WTC11 (cell line): ENCODE results near the gene ZNF628. TPM values are rescaled to one million over a fixed set of nuclear protein-coding genes. Genes with fewer than 3 reads are reported as not detected.

Experiments
- ATAC-seq: fragments of 200-7000 bp; cut with Tn5 transposase; 2 replicates; pipeline ENCODE4 v1.10.0; 2021; ENCODE audit warnings: mild to moderate bottlenecking, moderate library complexity
- CTCF ChIA-PET: fragments of 300-600 bp; sonication (Branson Sonifier 250); formaldehyde crosslinking; loops from one replicate; lab custom pipeline; 2021; ENCODE audit warnings: antibody characterized with exemption; lab: Charles Lee
- POLR2A ChIA-PET: fragments of 350-600 bp; sonication (Branson Sonifier 250); formaldehyde crosslinking; loops from one replicate; lab custom pipeline; 2021; ENCODE audit warnings: antibody characterized with exemption; lab: Charles Lee
- DNase-seq: peaks from one replicate; pipeline ENCODE4 v3.0.0; 2021; ENCODE audit warnings: low spot score
- H3K27ac Mint-ChIP-seq: 2 replicates; pipeline ENCODE4 v1.8.0; 2021; ENCODE audit warnings: mixed read lengths
- H3K27me3 Mint-ChIP-seq: 2 replicates; pipeline ENCODE4 v1.8.0; 2021; ENCODE audit warnings: low read depth, mild to moderate bottlenecking, moderate library complexity, mixed read lengths
- H3K36me3 Mint-ChIP-seq: 2 replicates; pipeline ENCODE4 v1.8.0; 2021; ENCODE audit warnings: mixed read lengths
- H3K4me1 Mint-ChIP-seq: 2 replicates; pipeline ENCODE4 v1.8.0; 2022; ENCODE audit warnings: mixed read lengths
- H3K4me3 Mint-ChIP-seq: 2 replicates; pipeline ENCODE4 v1.8.0; 2021; ENCODE audit warnings: mild to moderate bottlenecking, moderate library complexity, mixed read lengths
- H3K9me3 Mint-ChIP-seq: 2 replicates; pipeline ENCODE4 v1.8.0; 2021; ENCODE audit warnings: mixed read lengths
- EMX1 ChIP-seq: fragments of 250-450 bp; sonication (Bioruptor Pico); IDR thresholded peaks from 2 replicates; pipeline ENCODE4 v1.8.0; 2021; ENCODE audit warnings: mild to moderate bottlenecking
- ESRRA ChIP-seq: sonication (generic); formaldehyde crosslinking; IDR thresholded peaks from 2 replicates; pipeline ENCODE4 v1.8.1; 2022; ENCODE audit warnings: mild to moderate bottlenecking, missing genetic modification reagents, borderline replicate concordance
- FOXJ3 ChIP-seq: sonication (generic); formaldehyde crosslinking; IDR thresholded peaks from 2 replicates; pipeline ENCODE4 v1.9.0; 2021; ENCODE audit warnings: missing genetic modification reagents, mild to moderate bottlenecking, borderline replicate concordance
- IRF2 ChIP-seq: sonication (generic); formaldehyde crosslinking; IDR thresholded peaks from 2 replicates; pipeline ENCODE4 v1.8.0; 2022; ENCODE audit warnings: low read depth, missing genetic modification reagents, borderline replicate concordance
- JAZF1 ChIP-seq: fragments of 250-450 bp; sonication (Bioruptor Pico); IDR thresholded peaks from 2 replicates; pipeline ENCODE4 v1.9.0; 2021; ENCODE audit warnings: moderate library complexity, mild to moderate bottlenecking, inconsistent platforms
- JUN ChIP-seq: sonication (generic); formaldehyde crosslinking; IDR thresholded peaks from 2 replicates; pipeline ENCODE4 v1.8.0; 2023; ENCODE audit warnings: mild to moderate bottlenecking, missing genetic modification reagents
- NFE2L1 ChIP-seq: sonication (generic); formaldehyde crosslinking; IDR thresholded peaks from 2 replicates; pipeline ENCODE4 v1.8.1; 2023; ENCODE audit warnings: missing genetic modification reagents
- NR2C2 ChIP-seq: sonication (generic); formaldehyde crosslinking; IDR thresholded peaks from 2 replicates; pipeline ENCODE4 v1.8.0; 2022; ENCODE audit warnings: mild to moderate bottlenecking, missing genetic modification reagents
- OVOL2 ChIP-seq: fragments of 250-450 bp; sonication (Bioruptor Pico); IDR thresholded peaks from 2 replicates; pipeline ENCODE4 v1.9.0; 2021; ENCODE audit warnings: mild to moderate bottlenecking, borderline replicate concordance
- SOX15 ChIP-seq: fragments of 250-450 bp; sonication (Bioruptor Pico); IDR thresholded peaks from 2 replicates; pipeline ENCODE4 v1.9.0; 2021; ENCODE audit warnings: mild to moderate bottlenecking
- ZNF121 ChIP-seq: sonication (generic); formaldehyde crosslinking; IDR thresholded peaks from 2 replicates; pipeline ENCODE4 v1.8.0; 2023; ENCODE audit warnings: missing genetic modification reagents
- ZNF138 ChIP-seq: sonication (generic); formaldehyde crosslinking; conservative IDR thresholded peaks from 2 replicates; pipeline ENCODE4 v1.8.1; 2022; ENCODE audit warnings: mild to moderate bottlenecking, moderate library complexity, missing genetic modification reagents
- ZNF219 ChIP-seq: sonication (generic); formaldehyde crosslinking; IDR thresholded peaks from 2 replicates; pipeline ENCODE4 v1.8.0; 2023; ENCODE audit warnings: missing genetic modification reagents, mild to moderate bottlenecking, borderline replicate concordance
- total RNA-seq: library from RNA; stranded (reverse); gene quantifications from 3 replicates; pipeline ENCODE4 v1.2.3, GENCODE V29; 2021
- TF ChIP-seq, protein P1 (sequence below): fragments of 250-450 bp; sonication (Bioruptor Pico); IDR thresholded peaks from 2 replicates; pipeline ENCODE4 v2.1.2; 2022; ENCODE audit warnings: mild to moderate bottlenecking, moderate library complexity
- TF ChIP-seq, protein P2 (sequence below): fragments of 200-600 bp; IDR thresholded peaks from 2 replicates; pipeline ENCODE4 v1.8.0; 2022; ENCODE audit warnings: antibody characterized with exemption
- TF ChIP-seq, protein P3 (sequence below): sonication (generic); formaldehyde crosslinking; IDR thresholded peaks from 2 replicates; pipeline ENCODE4 v1.8.1; 2023; ENCODE audit warnings: mild to moderate bottlenecking, missing genetic modification reagents, borderline replicate concordance
- TF ChIP-seq, protein P4 (sequence below): sonication (generic); formaldehyde crosslinking; IDR thresholded peaks from 2 replicates; pipeline ENCODE4 v1.8.1; 2022; ENCODE audit warnings: mild to moderate bottlenecking, missing genetic modification reagents, moderate library complexity, borderline replicate concordance
- TF ChIP-seq, protein P5 (sequence below): fragments of 250-450 bp; sonication (Bioruptor Pico); IDR thresholded peaks from 2 replicates; pipeline ENCODE4 v1.9.0; 2021; ENCODE audit warnings: mild to moderate bottlenecking
- TF ChIP-seq, protein P6 (sequence below): sonication (generic); formaldehyde crosslinking; IDR thresholded peaks from 2 replicates; pipeline ENCODE4 v1.8.0; 2023; ENCODE audit warnings: missing genetic modification reagents
- TF ChIP-seq, protein P7 (sequence below): fragments of 250-450 bp; sonication (Bioruptor Pico); IDR thresholded peaks from 2 replicates; pipeline ENCODE4 v1.9.0; 2021; ENCODE audit warnings: mild to moderate bottlenecking

Gene ZNF628
- total RNA-seq, 1 experiment from 2014 or later: 23.6 TPM

DNA sequence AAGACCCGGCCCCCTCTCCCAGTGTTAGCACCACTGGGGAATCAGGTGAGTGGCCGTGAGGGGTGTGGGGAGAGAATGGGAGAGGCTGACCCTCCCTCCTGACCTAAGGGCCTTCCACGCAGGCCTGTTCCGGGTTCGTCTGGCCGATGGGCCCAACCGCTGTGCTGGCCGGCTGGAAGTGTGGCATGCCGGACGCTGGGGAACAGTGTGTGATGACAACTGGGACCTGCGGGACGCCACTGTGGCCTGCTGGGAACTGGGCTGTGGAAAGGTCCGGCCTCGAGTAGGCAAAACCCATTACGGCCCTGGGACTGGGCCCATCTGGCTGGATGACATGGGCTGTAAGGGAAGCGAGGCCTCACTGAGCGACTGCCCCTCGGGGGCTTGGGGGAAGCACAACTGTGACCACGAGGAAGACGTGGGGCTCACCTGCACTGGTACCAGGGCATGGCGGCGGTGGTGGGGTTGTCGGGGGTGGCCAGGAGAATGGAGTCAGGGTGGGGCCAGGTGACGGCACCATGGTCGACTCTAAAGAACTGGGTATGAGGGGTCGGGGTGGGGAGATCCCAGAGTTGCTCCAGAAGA, 24.0 kb downstream of the ZNF628 start:
- no peak for ATAC-seq
- H3K9me3 Mint-ChIP-seq: peaks cover 19% of the 10 kb centered on the region
- DNase-seq: no peak
- TF ChIP-seq ZNF121 (CRISPR knock-in tag): no peak
- TF ChIP-seq FOXJ3: no peak
- TF ChIP-seq EMX1: no peak
- TF ChIP-seq, protein P1, sequence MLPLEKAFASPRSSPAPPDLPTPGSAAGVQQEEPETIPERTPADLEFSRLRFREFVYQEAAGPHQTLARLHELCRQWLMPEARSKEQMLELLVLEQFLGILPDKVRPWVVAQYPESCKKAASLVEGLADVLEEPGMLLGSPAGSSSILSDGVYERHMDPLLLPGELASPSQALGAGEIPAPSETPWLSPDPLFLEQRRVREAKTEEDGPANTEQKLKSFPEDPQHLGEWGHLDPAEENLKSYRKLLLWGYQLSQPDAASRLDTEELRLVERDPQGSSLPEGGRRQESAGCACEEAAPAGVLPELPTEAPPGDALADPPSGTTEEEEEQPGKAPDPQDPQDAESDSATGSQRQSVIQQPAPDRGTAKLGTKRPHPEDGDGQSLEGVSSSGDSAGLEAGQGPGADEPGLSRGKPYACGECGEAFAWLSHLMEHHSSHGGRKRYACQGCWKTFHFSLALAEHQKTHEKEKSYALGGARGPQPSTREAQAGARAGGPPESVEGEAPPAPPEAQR (CRISPR knock-in tag): no peak
- TF ChIP-seq SOX15 (CRISPR knock-in tag): no peak
- no peak for TF ChIP-seq ZNF138 (CRISPR knock-in tag)
- no peak for TF ChIP-seq JAZF1 (CRISPR knock-in tag)
- TF ChIP-seq IRF2 (CRISPR knock-in tag): no peak
- TF ChIP-seq, protein P2, sequence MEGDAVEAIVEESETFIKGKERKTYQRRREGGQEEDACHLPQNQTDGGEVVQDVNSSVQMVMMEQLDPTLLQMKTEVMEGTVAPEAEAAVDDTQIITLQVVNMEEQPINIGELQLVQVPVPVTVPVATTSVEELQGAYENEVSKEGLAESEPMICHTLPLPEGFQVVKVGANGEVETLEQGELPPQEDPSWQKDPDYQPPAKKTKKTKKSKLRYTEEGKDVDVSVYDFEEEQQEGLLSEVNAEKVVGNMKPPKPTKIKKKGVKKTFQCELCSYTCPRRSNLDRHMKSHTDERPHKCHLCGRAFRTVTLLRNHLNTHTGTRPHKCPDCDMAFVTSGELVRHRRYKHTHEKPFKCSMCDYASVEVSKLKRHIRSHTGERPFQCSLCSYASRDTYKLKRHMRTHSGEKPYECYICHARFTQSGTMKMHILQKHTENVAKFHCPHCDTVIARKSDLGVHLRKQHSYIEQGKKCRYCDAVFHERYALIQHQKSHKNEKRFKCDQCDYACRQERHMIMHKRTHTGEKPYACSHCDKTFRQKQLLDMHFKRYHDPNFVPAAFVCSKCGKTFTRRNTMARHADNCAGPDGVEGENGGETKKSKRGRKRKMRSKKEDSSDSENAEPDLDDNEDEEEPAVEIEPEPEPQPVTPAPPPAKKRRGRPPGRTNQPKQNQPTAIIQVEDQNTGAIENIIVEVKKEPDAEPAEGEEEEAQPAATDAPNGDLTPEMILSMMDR: no peak
- TF ChIP-seq OVOL2 (CRISPR knock-in tag): no peak
- TF ChIP-seq, protein P3, sequence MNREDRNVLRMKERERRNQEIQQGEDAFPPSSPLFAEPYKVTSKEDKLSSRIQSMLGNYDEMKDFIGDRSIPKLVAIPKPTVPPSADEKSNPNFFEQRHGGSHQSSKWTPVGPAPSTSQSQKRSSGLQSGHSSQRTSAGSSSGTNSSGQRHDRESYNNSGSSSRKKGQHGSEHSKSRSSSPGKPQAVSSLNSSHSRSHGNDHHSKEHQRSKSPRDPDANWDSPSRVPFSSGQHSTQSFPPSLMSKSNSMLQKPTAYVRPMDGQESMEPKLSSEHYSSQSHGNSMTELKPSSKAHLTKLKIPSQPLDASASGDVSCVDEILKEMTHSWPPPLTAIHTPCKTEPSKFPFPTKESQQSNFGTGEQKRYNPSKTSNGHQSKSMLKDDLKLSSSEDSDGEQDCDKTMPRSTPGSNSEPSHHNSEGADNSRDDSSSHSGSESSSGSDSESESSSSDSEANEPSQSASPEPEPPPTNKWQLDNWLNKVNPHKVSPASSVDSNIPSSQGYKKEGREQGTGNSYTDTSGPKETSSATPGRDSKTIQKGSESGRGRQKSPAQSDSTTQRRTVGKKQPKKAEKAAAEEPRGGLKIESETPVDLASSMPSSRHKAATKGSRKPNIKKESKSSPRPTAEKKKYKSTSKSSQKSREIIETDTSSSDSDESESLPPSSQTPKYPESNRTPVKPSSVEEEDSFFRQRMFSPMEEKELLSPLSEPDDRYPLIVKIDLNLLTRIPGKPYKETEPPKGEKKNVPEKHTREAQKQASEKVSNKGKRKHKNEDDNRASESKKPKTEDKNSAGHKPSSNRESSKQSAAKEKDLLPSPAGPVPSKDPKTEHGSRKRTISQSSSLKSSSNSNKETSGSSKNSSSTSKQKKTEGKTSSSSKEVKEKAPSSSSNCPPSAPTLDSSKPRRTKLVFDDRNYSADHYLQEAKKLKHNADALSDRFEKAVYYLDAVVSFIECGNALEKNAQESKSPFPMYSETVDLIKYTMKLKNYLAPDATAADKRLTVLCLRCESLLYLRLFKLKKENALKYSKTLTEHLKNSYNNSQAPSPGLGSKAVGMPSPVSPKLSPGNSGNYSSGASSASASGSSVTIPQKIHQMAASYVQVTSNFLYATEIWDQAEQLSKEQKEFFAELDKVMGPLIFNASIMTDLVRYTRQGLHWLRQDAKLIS (CRISPR knock-in tag): no peak
- TF ChIP-seq, protein P4, sequence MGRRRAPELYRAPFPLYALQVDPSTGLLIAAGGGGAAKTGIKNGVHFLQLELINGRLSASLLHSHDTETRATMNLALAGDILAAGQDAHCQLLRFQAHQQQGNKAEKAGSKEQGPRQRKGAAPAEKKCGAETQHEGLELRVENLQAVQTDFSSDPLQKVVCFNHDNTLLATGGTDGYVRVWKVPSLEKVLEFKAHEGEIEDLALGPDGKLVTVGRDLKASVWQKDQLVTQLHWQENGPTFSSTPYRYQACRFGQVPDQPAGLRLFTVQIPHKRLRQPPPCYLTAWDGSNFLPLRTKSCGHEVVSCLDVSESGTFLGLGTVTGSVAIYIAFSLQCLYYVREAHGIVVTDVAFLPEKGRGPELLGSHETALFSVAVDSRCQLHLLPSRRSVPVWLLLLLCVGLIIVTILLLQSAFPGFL (CRISPR knock-in tag): no peak
- TF ChIP-seq, protein P5, sequence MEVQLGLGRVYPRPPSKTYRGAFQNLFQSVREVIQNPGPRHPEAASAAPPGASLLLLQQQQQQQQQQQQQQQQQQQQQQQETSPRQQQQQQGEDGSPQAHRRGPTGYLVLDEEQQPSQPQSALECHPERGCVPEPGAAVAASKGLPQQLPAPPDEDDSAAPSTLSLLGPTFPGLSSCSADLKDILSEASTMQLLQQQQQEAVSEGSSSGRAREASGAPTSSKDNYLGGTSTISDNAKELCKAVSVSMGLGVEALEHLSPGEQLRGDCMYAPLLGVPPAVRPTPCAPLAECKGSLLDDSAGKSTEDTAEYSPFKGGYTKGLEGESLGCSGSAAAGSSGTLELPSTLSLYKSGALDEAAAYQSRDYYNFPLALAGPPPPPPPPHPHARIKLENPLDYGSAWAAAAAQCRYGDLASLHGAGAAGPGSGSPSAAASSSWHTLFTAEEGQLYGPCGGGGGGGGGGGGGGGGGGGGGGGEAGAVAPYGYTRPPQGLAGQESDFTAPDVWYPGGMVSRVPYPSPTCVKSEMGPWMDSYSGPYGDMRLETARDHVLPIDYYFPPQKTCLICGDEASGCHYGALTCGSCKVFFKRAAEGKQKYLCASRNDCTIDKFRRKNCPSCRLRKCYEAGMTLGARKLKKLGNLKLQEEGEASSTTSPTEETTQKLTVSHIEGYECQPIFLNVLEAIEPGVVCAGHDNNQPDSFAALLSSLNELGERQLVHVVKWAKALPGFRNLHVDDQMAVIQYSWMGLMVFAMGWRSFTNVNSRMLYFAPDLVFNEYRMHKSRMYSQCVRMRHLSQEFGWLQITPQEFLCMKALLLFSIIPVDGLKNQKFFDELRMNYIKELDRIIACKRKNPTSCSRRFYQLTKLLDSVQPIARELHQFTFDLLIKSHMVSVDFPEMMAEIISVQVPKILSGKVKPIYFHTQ (CRISPR knock-in tag): no peak
- TF ChIP-seq, protein P6, sequence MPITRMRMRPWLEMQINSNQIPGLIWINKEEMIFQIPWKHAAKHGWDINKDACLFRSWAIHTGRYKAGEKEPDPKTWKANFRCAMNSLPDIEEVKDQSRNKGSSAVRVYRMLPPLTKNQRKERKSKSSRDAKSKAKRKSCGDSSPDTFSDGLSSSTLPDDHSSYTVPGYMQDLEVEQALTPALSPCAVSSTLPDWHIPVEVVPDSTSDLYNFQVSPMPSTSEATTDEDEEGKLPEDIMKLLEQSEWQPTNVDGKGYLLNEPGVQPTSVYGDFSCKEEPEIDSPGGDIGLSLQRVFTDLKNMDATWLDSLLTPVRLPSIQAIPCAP (CRISPR knock-in tag): no peak
- TF ChIP-seq JUN (CRISPR knock-in tag): no peak
- TF ChIP-seq NFE2L1 (CRISPR knock-in tag): no peak
- TF ChIP-seq, protein P7, sequence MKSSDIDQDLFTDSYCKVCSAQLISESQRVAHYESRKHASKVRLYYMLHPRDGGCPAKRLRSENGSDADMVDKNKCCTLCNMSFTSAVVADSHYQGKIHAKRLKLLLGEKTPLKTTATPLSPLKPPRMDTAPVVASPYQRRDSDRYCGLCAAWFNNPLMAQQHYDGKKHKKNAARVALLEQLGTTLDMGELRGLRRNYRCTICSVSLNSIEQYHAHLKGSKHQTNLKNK (CRISPR knock-in tag): no peak
- no peak for TF ChIP-seq ESRRA (CRISPR knock-in tag)
- no peak for TF ChIP-seq NR2C2 (CRISPR knock-in tag)
- TF ChIP-seq ZNF219 (CRISPR knock-in tag): no peak
- POLR2A ChIA-PET: no interaction called here
- H3K4me1 Mint-ChIP-seq: no peaks in the 10 kb centered on the region; the same call in 1 of the 2 replicates
- CTCF ChIA-PET: interaction anchor here (0.9 to 1.6 kb wide), 2 partner anchors 33 to 38 kb away, joined by 3 to 8 read pairs; no protein-coding TSS in a partner anchor
- H3K27ac Mint-ChIP-seq: no peak overlapping the region
- peaks cover 81% of the 10 kb centered on the region for H3K27me3 Mint-ChIP-seq
- H3K4me3 Mint-ChIP-seq: no peak overlapping the region
- peaks cover 7% of the 10 kb centered on the region for H3K36me3 Mint-ChIP-seq
